ENCODE data around the gene FBXO21.

The FBXO21 gene

DNA sequence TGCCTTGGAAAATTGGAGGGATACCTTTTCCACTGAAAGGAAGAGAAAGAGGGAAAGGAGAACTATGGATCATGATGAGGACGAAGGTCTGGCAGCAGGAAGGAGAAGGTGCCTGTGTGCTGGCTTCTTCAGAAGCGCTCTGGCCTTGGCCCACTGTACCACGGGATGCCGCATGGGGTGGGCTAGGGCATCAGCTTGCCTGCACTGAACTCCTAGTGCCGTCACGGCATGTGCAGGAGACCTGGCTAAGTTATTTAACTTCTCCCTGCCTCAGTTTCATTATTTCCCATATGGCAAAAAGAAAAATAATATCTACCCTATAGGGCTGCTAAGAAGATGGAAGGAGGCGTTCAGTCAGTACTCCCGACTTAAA, 28.1 kb downstream of the FBXO21 start:
- no peak for FAIRE-seq

DNA sequence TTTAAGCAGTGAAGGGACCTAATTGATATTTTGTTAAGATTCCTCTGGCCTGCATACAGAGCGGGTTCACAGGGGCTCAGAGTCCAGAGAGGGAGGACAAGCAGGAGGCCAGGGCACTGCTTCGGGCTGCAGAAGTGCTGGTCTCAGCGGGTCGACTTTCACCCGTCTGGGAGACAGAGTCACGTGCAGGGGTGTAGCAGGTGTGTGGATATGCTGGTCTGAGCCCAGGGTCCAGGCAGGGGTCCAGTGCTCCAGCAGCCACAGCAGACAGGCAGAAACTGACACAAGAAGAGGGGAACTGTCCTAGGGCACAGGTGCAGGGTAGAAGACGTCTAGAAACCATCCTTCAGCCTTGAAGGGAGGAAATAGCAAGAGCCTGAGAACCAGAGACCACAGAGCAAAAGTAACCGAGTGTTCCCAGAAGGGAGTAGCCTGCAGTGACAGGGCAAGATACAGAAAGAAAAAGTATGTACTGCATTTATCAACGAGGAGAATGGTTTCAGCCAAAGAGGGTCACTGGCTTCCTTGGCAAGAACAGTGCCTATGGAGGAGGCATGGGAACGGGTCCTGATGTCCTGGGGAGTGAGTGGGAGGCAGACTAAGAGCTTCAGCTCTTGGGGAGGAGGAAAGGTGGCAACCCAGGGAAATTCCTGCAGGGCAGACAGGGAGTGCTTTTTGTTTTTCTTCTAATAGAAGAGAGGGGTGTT, 28.7 kb downstream of the FBXO21 start:
- no peak for FAIRE-seq

DNA sequence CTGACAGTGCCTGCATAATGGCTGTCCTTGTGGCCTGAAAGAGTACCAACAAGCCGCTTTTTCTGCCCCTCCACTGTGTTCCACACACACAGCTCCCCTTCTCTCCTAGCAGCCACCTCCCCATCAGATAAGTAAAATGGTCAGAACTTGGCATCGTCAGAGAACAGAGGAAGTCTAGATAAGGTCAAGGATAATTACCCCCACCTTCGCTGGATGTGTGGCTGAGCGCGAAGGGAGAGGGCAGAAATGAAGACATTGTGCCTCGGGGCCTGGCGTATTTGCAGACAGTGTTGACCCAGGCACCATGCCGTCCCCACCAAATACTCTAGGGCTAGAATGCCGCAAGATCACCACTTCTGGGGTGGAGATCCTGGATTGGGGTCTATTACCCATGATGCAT, 30.6 kb downstream of the FBXO21 start:
- no peak for FAIRE-seq

DNA sequence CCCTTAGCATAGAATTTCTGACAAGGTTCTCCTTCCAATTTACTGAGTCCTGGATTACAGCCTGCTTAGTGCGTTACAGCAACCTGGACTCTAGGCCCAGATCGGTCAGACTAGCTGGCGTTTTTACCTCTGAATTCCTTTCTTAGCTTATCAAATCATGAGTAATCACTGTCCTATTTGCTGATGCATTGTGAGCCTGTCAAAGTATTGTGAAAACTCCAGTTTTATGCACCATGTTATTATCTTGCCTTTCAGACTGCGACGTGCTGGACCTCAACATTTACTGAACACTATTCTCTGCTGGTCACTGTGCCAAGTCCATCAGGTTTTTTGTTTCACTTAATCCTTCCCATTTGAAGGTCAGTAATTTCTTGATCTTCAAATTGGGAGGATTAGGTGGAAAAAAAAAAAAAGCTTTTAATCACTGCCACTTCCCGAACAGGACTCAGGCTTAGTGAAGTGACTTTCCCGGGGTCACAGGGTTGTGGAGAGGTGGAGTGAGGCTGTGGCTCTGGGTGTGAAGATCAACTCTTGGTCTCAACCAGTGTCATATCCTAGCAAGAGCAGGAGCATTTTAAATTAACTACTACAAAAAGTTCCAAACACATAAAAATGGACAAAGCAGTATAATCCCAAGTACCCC, 31.2 kb downstream of the FBXO21 start:
- no peak for FAIRE-seq

DNA sequence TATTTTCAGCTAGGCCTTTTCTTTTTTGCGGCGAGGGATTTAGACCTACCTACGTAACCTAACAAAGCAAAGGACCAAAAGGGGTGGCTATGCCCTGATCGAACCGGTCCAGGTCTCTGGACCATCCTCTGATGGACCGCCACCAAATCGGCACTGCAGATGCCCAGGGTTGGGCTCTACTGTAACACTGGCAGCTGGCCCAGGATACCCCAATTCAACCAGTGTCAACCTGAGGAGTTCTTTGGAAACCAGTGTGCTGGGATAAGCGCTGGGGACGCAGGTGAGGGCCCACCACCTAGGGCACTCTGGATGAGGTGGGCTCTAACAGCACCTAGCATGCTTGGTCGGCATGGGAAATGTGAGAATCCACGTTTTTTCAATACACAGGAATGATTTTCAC, 32.2 kb downstream of the FBXO21 start:
- FAIRE-seq, result no peak

DNA sequence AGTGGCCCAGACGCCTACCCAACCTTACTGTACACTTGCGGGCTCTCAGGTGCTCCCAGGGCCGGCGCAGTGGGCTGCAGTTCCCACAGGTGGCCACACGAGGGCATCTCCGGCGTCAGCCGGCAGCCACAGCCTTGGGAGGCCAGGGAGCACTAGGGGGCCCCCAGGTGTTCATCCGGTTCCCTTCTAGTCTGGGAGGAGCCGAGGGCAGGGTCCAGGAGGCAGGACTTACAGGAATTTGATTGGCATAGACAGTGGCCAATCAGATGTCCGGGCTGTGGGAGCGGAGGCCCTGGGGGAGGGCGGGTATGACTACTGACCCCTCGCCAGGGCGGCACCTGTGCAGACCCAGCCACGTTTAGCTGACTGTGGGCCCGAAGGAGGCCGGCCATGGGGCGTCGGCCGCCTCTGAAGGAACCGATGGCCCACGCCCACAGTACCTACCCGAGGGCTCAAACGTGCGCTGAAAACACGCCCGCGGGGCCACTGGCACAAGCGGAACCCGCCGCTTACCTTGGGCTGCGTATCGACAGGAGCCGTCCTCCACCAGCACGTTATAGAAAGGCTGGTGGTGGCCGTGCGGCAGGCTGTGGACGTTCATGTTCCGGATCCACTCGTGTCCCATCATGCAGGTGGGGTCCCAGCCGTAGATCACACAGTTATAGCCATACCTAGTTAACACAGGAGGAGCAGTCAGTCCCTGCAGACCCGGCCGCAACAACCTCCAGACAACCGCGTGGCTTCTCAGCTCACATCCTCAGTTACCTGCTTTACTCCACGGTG, 34.8 kb downstream of the FBXO21 start:
- no peak for FAIRE-seq

DNA sequence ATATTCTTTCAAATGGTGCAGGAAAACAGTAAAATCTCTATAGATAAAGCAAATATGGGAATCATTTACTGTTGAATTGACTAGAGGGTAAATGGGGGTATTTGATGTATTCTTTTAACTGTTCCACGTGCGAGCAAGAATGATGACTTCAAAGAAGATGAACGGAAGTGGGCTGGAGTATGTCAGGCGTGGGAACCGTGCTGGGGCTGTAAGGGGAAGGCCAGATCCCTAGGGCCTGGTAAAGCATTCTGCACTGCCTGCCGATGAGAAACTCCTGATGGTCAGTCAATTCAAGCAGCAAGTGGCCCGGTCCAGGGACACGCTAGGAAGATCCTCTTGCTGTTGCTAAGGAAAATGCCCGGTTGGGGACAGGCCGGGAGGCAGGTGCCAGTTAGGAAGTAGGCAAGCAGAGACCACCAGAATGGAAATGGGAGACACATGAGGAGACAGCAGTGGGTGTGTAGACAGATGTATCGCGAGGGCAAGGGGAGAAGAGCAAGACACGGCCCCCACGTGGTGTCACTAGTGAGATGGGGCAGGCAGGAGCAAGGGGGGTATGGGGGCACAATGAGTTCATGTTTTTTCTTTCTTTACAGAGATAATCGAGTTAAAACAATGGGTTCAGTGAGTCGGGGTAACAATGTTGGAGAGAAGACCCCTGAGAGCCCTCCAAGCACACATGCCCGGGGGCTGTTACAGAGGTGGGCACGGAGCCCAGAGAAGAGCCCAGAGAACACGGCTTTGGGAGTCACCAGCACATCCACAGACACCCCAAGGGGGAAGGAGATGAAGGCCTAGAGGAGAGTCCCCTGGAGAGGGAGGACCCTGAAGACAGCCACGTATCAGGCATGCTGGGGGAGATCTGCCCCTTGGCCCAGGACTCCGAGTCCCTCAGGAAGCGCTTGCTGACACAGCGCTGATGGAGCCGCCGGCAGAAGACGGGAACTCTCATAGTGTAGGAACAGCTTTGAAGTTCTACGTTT, 37.2 kb downstream of the FBXO21 start:
- no peak for FAIRE-seq

DNA sequence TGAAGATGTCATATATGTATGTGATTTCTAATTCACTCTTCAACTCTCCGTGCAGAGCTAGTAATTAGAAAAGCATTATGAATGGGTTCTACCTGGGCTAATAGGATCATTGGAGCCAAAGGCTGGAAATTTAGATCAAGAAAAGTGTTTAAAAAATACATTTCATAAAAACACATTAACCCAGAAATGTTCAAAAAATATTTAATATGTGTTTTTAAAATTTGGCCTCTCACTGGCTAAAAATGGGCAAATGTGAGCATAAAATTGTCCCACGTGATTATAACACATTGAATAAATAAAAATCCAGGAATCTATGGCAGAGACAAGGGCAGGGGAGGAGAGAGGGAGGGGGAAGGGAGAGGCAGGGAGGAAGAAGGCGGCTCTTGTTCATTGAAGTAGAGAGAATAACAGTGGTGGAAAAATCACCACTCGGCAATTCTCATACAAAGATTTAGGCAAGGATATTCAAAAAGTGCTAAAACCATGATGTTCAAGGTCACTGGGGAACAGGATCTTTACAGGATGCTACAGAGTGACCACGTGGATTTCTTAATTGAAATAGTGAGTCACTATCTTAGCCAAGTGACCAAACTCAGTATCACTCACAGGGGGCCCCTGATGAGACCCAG, 38.8 kb downstream of the FBXO21 start:
- FAIRE-seq, result no peak

DNA sequence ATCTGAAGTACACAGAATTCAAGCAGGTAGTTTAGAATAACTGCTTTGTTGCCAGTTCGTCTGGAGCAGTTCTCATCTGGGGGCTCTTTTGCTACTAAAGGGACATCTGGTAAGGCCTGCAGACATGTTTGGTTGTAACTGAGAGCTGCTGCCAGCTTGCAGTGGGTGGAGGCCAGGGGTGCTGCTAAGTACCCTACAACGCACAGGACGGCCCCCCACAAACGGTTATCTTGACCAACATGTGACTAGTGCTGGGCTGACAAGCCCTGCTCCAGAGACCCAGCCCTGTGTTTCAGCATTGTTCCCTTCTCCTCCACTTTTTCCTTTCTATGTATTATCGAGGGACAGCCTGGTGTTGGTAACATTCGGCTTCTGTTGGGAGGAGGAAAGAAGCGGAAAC, 40.8 kb downstream of the FBXO21 start:
- no peak for FAIRE-seq

DNA sequence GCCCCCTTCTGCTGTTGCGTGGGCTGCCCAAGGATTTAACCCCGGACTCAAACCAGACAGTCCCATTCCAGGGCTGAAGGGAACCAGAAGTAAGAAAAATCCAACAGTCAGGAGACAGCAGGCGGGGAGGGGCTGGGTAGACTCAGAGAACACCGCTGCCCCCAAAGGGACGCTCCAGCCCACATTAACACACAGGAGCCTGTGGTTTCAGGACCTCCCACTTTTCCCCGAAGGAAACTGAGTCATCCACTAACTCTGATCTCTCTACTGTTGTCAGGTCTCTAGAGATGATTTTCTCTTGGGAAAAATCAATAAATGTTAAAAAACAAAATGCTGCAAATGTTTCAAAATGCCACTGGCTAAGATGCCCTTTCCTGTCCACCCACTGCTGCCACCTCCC, 41.6 kb downstream of the FBXO21 start:
- no peak for FAIRE-seq

DNA sequence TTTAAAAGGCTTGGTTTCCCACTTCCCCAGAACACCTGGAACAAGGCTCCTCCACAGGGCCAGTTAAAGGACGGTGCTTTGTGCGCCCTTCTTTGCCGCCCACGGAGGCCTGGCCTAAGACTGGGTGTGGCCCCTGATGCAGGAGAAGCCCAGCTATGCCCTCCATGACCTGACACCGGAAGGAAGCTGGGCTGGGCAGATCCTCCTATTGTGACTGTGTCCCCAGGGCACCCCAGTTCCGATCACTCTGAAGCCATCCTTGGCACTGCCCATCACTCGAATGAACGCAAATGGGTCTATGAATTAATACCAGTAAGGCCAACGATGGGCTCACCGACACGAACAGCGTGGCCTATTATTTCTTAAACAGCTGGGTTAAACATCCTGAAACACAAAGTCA, 42.6 kb downstream of the FBXO21 start:
- no peak for FAIRE-seq

DNA sequence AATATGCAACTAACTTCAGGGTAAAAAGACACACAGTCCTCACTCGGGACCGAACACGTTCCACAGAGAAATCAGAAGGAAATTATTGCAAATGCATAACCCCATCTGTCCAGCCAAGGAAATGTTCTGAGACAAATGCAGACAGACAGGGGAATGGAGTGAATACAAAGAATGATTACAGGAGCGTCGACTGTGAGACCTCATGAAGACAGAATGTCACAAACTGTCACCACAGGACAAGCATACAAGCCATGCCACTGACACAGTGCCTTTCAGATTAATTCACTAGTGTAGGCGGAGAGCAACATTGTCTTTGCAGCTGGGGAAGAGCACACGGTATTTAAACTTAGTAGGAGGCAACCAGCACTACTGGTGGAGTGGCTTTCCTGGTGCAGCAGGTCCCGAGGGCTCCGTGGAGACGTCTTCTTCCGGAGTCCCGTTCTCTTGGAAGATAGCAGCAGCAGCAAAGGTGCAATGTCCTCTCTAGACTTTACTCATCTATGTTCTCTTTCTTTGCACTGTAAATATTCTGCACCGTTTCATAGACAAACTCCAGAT, 44.6 kb downstream of the FBXO21 start:
- FAIRE-seq, result no peak

DNA sequence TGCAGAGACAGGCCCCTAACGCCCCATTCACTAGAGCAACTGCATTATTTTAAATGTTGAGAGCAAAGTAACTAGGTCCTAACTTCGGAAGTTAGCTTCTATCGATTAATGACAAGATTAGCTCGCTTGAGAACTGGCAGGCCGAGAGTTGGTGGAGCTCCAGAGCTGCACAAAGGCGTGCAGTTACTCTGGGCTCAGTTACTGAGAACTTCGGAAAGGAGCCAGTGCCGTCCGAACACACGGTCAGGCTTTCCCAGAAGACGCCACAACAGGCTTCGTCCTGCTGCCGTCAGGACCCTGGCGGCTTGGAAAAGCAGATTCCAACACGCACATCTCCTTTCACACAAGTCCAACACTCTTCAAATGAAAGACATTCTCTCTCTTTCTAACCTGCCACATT, 45.7 kb downstream of the FBXO21 start:
- FAIRE-seq, result no peak

DNA sequence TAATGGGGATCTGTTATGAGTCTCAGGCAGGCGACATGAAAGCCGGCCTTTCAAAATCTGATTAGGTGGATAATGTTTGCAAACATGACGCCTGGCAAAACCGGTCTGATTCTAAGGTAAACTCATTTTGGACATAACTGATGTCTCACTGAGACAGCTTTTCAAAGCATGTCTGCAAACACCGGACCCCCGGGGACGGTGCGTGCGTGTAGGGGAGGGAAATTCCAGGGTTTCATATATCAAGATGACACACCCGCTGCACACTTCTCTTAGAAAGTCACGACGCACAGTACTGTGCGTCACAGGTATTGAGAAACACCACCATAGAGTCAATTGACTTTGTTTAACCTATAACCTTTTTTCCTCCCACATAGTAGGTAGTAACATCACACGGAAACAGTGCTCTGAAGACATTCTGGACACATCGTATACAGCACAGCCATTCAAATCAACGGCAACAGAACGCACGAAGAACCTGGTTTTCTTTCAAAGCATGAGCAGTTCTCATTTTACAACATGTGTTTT, 47.2 kb downstream of the FBXO21 start:
- FAIRE-seq, result no peak

DNA sequence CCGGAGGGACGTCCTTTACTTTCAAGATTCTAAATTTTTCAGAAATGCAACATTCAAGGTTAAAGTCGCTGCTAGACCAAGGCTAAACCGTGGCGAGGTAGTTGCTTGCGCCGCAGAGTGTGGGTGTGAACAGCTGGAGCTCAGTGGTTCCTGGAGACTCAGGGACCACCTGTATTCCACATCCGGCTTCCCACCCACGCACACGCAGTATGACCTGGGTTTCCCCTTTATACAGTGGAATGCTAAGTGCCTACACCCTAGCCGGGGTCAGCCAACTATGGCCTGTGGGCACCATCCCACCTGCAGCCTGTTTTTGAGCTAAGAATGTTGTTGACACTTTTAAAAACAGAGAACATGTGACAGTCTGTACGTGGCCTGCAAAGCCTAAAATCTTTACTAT, 48.2 kb downstream of the FBXO21 start:
- no peak for FAIRE-seq

DNA sequence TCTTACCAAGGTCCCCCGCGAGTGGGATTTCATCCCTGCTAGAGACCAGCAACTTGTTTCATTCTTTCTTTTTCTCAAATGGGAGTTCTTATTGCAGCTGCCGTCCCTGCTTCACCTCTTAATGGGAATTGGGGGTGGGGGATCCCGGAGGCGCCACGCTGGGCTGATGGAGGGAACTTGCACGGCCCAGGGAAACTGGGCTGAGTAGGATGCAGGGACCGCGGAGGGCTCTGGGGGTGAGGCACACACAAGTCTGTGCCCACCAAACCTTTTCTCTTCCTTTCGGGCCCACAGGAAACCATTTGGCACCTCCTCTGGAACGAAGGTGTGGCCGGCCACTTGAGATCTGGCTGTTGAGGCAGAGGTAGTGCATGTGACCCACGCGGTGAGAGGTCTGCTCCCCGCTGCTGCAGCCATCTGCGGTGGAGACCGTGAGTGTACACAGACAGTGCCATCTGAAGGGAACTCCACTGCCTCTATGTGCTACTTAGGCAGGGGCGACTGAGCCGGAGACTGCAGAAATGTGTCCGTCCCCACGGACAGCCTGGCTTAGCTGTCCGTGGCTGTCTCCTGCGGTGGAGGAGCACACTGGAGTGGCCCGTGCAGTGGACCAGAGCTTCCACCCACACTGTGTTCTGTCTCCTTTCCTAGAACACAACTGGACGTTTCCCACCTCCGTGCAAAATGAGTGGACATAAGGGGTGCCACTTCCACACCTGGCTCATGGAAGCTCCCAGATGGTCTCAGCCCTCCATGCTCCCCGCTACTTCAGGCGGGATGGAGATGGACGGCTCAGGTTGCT, 49.0 kb downstream of the FBXO21 start:
- no peak for FAIRE-seq

DNA sequence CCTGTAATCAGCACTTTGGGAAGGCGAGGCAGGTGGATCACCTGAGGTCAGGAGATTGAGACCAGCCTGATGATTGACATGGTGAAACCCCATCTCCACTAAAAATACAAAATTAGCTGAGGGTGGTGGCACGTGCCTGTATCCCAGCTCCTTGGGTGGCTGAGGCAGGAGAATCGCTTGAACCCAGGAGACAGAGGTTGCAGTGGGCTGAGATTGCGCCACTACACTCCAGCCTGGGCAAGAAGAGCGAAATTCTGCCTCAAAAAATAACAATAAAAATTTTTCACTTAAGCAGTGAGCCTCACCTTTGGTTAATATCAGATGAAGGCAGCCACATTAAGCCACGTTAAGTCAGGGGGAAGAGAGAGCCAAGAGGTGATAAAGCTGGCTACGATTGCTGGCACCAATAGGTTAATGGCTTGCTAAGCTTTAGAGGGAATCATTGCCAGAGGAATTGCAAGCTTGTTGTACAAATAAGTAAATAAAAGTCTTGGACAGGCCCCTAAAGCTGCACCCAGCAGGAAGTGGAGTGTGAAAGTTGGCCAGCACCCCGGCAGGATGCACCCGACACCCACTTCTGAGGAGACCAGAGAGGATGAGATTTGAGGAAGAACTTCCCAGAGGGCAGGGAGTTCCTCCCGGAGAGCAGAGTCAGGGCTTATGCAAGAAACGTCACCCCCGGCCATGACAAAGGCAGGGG, 49.7 kb downstream of the FBXO21 start:
- no peak for FAIRE-seq

DNA sequence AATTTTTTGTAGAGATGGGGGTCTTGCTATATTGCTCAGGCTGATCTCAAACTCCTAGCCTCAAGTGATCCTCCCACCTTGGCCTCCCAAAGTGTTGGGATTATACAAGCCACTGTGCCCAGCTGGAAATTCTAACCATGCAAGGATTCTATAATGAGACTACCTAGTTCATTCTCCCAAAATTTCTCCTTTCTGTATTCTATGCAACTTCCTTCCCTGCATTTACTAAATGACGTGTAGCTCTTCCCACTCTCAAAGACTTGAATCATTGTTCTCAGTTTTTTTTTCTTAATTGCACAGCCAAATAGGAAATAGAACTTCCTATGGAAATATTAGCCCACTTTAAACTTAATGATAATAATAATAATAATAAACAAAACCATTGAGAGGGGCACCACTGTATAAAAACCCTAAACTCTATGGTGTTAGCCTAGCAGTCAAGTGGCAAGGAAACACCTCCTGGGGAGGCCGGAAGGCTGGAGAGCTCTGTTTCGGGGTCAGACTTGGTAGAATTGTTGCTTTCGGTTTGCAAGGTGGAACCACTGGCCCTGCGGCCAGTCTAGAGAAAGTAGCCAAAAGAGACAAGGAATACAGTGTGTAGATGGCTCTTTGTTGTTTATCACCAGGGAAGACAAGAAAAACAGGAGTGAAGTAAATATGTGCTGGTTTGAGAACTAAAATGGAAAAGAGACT, 51.1 kb downstream of the FBXO21 start:
- no peak for FAIRE-seq

DNA sequence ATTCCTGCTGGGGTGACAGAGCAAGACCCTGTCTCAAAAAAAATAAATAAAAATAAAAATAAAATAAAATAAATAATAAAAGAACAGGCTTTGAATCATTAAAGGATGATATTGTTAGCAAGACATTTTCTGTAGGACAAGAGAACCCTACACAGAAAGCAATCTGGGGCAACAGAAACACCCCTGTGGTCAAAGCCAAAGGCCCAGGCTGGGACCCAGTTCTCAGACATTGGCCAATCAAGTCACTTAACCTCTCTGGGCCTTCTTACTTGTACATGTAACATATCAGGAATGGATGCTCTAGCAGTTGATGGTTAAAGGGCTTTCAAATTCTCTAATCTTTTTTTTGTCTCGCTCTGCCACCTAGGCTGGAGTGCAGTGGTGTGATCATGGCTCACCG, 55.5 kb downstream of the FBXO21 start:
- no peak for FAIRE-seq

DNA sequence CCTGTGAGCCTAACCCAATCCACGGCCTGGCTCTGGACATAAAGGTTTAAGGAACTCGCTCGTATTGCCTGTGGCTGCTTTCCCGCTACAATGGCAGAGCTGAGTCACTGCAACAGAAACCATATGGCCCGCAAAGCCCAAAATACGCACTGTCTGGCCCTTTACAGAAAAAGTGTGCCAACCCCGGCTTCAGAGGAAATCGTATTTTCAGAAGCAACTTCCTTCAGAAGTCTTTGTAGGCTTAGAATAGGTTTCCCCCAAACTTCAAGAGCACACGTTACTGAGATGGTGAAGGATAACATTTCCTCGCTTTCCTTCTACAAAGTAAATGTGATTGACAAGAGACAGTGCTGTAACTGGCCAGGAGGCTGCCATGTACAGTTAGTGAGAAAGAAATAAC, 56.2 kb downstream of the FBXO21 start:
- no peak for FAIRE-seq

Measured in A204.1 (cell line).